DMS79 treated with DMSO at 0.1 percent for 48 hours (cell line): ENCODE data around the gene PDYN.

ENCODE experiments used
- DNase-seq: peaks from one replicate; lab custom pipeline; 2025; lab: John Stamatoyannopoulos, UW

The PDYN gene

DNA sequence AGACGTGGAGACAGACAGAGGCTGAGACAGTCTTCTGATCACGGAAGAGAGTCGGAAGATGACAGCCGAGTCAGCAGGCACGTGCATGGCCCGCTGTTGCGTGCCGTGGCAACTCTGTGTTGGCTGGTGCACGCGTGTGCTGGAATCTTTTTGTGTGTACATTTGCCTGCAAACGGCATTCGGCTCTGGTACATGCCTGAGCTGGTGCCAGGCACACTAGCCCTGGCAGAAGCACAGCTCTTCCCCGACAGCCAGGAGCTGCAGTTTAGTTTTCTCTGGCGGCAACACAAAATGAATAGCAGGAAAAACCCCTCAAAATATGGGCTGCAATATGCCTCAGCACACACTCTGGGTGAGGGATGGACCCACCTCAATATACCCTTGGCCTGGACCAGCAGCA, 769 bp upstream of the PDYN start:
- DNase-seq: no peak

DNA sequence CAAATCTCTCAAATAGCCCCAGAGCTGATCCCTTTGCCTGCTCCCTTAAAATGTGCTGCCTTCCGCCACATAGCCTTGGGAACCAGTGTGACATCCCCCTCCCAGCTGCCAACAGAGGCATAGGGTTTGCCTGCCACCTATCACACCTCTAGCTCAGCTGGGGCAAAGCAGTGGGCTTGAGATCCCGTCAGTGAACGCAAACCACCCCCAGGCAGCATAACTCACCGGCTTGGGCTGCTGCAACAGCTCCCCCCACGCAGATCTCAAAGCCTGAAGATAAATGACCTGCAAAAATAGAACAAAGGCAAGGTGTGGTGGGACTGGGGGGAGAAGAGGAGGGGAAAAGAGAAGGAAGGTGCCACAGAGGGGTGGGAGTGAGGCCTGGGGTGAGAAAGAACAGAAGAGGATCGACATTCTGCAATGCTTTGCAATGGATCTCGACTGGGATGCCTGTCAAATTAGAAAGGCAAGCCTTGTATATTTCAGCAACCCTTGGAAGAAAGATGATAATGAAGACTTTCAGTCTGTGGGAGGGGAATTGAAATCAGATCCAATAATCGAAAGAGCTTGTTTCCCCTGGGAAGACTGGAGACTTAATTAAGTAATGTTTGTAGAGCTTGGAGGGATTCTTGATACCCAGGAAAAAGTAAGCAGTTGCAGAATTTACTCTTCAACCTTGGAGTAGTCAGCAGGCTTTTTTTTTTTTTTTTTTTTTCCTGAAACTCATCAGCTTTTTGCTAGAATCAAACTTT, 1.3 kb downstream of the PDYN start:
- no peak for DNase-seq

DNA sequence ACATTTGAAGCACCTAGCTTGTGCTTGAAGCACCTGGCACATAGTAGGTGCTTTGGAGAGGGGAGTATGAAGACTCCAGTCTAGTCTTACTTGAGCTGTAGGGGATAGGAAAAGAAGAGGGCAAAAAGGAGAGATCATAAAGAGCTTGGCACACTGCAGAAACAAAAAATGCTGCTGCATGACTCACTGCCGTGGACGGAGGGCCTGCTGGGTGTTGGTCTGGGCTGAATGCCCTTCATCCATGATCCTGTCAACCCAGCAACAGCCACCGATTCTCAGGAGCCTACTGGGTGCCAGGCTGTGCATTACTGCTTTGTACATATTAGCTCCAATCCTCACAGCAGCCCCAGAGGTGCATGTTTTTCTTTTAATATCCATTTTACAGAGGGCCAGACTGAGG, 6.0 kb downstream of the PDYN start:
- DNase-seq: no peak

DNA sequence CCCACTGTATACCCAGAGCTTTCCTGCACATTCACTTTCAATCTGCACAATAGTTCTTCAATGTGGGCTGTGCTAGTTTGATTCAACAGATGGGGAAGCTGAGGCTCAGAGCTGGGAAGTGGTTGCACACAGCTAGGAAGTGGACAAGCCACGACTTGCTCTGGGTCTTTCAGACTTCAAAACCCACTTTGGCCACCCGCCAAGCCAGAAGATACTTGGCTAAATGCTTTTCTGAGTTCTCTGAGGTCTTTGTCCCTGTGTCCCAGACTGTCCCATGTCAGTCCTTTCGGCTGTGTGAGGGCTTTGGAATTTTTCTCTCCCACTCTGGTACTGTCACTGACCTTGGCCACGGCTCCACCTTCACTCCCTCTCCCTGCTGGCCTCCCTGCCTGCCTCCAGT, 10.6 kb downstream of the PDYN start:
- DNase-seq: no peak

DNA sequence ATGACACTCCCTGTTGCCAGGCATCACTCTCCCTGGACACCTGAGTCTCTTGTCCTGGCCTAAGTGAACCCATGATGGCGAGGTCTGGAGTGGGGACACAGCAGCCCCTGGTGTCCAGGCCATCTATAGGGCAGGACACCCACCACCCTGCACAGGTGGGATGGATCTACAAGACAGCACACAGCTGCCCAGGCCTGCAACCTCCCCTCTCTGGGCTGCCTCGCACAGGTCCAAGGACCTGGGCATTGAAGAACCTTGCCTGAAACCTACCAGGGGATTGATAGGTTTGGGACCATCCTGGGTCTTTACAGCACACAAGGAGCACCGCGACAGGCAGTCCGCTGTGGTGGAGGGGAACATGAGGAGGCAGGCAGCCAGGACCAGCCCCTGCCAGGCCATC, 11.2 kb downstream of the PDYN start:
- DNase-seq: no peak

DNA sequence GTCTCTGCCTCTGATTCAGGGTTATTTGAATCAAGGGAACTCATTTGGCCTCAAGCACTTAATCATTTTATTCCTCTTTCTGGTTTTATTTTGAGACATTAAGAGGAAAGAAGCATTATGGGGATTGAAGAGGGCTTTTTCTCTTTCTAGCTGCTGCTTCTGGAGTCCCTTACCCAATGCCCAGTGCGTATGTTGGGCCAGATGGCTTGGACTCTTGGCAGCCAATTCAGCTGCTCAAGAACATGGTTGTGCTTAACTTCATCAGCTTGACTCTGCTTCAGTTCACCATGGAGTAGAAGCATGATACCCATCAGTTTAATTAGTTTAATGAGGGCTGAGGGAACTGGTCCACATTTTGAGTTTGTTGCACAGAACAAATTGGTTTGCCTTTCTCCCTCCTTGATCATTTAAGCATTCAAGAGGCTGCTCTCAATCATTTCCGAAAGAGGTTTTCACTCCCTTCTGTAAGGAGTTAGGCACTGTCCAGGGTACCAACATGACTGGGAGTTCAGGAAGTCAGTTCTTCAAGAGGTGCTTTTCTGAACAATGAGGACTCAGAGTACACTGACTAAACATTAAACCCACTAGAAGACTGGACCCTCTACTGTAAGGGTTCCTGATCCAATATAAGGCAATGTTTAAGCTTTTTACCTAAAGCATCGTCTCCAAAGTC, 14.6 kb downstream of the PDYN start:
- no peak for DNase-seq

DNA sequence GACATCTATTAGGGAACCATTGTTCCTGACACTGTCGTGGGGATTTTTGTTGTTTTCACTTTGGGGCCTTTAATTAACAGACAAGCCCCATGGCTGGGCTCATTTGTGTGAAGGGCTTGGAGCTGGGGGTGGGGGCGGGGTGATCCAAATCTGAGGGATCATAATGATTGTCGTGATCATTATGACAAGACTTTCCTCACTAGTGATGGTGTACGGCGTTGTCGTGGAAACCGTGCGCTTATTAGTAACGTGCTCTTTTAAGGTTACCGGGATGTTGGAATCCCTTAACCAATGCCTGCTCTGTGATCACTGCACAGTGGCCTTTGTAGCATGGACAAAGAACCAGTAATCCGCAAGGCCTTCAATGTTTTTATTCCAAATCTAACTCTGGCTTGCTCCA, 18.6 kb downstream of the PDYN start:
- DNase-seq: no peak

DNA sequence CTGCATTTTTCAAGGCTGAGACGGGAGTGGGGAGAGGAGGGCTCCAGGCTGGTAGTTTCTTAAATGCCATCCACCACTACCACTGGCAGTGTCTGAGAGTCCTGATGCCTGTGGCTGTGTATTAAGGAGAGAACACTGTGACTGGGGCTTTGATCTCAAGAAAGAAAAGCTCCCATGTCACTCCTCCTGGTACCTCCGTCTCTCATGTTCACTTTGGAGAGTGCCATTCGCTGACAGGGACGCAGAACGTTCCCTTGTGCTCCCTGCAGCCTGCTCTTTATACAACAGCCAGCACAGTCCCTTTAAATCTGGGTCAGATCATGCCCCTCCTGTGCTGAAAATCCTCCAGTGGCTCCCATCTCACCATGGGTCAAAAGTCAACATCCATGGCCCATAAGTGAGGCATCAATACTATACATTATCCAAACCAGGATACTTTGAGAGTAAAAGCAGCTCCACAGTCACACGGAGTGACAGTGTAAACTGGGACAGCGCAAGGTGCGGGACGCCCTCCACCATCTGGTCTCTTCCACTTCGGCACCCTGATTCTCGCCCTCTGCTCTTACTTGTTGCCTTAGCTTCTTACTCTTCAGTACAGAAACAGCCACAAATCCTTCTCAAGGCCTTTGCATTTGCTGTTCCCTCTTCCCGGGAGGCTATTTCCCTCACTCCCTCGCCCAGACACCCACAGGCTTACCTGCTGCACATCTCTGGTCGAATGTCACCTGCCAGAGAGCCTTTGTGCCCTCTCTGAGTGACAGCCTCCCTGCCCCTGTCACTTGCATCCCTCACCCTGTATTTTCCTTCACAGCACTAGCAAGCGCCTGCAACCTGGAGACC, 20.0 kb downstream of the PDYN start:
- DNase-seq: no peak

DNA sequence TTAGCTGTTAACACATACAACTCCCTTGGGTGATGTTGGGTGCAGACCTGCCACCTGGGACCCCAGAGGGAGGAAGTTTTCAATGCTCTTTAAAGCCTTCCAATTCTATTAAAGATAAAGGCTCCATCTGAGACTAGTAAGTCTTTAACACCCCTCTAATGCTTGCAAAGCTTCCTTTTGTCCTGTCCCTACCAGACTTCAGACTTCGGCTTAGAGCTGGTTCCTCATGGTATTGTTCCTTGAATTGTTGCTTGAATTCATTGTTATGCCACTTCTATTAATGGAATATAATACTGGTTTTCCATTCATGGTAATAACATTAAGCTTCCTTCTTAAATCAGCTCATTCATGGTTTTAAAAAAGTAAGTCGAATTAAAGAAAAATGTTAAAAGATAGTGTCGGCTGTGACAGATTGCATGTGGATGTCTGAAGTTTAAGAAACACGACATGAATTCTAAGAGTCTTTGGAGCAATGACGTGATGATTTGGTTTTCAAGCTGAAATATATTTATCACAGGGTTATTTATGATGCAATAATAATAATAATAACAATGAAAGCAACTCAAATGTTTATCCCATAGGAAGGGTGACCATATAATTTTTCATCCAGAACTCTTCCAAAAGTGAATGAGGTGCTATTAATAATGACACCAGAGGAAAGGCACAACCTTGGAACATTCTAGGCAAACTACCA, 21.8 kb downstream of the PDYN start:
- no peak for DNase-seq

DNA sequence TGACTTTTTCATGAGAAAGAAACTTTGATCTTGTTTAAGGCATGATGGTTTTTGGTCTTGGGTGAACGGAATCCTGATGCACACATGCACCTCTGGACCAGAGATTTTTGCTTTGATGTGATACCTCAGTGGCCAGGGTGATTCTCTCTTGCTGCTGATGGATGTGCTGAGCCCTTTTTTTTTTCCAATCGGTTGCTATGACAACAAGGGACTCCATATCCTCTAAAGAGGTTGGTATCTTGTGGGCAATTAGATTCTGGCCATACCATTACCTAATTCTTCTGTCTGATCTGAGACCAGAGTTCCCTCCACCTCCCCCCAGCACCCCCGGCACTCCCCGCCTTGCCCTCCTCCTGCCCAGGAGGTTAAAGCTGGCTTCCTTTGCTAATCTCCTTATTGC, 24.9 kb downstream of the PDYN start:
- DNase-seq: no peak

DNA sequence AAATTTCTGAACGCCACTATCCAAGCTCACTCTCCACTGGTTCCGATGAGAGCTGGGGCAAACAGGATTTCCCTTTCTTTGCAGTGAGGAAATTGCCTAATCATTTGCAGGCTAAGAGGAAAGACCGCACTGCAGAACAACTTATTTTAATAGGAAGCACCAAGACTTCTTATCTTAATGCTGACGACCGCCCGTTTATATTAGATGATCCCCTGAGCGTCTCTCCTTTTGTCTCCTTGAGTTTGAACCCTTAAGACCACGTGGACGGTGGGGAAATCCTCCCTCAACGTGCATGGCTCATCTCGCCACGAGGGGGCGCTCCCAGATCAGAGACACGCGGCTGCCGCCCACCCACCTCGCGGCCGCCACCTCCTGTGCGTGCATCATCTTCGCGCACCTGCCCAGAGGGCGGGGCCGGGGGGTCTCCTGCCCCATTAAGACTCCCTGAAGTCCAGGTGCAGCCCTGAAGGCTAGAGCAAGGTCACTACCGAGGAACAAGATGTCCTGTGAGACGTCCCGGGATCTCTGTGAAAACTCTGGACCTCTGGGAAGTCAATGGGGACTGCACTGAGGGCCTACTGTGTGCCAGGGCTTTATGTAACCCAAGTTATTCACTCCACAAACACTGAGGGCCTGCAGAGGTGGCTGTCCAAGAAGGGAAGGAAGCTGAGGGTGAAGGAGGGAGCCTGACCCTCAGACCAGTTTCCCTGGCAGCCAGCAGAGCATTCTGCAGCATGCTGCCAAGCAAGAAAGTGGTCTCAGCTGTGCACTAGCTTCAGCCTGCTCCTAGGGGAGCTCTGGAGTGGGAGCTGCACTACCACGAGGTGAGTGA, 28.1 kb downstream of the PDYN start:
- DNase-seq: peak; percentile 18

DNA sequence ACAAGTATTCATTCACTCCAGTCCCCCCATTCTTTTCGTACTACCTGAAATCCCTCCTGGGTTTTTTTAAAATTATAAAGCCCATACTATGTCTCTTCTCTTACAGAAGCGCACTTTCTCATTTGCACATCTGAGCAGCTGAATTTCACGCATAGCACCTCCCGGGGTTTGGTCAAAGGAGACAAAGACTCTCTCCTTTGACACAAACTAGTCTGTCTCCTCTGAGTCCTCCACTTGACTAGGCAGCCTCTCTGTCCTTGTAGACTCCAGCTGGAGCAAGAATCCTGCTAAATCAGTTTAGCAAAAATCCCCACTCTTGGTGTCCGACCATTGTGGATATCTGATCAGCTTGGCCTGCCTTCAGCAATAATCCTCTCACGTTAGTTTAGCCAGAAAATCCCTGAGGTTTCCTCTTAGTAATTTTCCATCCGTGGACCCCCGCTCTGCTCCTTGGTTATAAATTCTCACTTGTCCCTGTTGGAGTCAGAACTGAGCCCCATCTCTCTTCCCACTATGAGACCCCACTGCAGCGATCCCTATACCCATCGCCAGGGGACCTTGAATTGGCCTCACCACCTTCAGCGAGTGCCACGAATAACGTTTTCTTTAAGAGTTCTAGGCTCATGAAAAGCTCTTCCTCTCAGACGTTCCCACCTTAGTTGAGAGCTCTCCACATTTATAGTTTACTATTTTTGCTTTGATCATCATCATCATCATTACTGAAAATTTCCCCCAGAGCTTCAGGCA, 29.0 kb downstream of the PDYN start:
- DNase-seq: no peak

DNA sequence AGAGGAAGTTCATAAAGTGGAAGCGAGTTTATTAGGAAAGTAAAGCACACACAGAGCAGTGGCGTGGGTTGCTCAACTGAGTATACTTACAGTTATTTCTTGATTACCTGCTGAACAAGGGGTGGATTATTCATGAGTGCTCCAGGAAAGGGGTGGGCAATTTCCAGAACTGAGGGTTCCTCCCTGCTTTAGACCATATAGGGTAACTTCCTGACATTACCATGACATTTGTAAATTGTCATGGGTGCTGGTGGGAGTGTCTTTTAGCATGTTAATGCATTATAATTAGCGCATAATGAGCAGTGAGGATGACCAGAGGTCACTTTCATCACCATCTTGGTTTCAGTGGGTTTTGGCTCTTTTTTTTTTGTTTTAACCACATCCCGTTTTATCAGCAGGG, 29.8 kb downstream of the PDYN start:
- DNase-seq: no peak

DNA sequence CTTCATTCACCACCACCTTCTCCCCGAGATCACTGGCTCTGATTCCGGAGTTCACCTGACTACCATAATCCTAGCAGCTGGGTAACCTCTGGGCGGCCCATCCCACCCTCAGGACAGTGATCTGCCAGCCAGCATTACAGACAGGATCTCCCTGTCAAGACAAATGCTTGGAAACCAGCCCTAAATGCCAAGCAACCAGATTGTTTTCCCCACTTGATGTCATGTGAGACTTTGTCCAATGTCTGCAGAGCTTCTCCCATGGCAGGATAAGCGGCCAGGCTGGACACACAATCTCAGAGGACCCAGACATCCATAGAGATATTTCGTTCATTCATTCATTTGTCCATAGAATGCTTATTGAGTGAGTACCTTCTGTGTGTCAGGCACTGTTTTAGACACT, 32.5 kb downstream of the PDYN start:
- DNase-seq: no peak

DNA sequence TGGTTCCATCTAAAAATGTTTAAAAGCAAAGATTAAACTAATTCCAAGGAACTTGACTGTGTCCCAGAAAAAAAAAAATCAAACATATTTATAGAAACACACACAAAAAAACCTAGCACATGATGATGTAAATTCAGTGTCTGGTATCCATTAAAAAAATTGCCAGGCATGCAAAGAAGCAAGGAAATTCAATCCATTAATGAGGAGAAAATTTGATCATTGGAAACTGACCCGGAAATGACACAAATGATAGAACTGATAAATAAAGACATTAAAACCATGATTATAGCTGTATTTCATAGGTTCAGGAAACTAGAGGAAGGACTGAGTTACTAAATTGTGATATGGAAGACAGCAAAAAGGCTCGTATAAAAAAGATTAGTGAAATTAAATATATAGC, 34.7 kb downstream of the PDYN start:
- no peak for DNase-seq

DNA sequence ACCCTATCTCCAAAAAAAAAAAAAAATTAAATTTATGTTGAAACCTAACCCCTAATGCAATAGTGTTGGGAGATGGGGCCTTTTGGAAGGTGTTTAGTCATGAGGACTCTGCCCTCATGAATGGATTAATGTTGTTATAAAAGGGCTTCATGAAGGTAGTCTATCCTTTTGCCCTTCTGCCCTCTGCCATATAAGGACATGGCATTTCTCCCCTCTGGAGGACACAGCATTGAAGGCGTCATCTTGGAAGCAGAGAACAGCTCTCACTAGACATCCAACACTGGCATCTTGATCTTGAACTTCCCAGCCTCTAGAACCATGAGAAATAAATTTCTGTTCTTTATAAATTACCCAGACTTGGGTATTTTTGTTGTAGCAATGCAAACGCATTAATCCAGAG, 35.4 kb downstream of the PDYN start:
- no peak for DNase-seq

DNA sequence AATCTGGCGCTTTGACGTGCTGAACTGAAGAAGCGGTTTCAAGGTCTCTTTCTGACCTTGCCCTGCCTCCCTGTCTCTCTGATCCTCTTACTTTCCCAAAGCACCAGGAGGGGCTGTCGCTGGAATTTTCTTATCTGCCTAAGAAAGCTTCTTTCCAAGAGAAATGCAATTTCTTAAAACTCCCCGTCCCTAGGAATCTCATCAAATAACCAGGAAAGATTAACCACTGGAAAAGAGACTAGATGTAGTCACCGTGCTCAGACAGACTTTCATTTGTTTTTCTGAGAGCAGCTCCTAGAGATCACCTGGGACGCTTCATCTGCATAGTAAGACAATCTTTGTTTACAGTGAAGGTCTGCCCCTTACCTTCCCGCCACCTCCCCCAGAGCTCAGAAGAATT, 38.6 kb downstream of the PDYN start:
- DNase-seq: no peak

DNA sequence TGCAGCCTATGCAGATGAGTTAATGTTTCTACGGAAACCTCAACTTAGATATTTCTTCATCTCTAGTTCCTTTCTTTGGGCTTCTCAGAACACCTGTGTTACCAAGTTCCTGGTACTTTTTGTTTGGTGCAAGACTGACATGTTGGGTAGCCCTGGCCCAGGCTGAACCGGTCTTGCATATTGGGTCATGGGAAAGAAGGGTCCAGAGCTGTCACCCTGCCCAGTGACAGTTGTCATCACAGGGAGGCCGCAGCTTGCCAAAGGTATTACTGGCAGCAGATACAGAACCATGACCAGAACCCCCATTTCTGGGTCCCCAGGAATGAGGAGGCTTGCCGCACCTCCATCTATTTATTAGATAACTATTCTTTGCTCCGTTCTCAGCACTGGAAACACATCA, 40.2 kb downstream of the PDYN start:
- no peak for DNase-seq

DNA sequence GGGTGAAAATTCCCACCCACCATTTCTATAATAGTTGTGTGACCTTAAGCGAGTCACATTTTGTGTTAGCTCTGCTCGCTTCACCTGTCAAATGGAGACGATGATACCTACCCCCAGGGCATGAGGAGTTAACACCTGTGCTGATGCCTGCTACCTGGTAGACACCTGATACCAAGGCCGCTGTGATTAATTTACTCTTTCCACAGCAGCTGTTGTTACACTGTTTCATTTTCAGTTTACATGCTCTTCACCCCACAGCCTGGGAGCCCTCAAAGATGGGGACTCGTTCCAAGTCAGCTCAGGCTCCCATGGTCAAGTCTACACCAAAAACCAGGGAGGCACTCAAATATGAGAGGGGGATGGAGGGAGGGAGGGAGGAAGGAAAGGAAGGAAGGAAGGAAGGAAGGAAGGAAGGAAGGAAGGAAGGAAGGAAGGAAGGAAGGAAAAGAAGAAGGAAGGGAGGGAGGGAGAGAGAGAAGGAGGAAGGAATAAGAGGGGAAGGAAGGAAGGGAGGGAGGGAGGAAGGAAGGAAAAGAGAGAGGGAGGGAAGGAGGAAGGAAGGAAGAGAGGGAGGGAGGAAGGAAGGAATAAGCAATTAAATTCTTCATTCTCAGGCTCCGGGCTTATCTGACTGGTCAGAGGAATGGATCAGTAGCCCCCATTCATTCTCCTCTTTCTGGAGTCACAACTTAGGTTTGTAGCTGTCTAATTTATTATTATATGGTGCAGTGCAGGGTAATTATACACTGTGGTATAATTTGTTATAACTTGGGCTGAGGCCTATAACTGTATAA, 40.9 kb downstream of the PDYN start:
- no peak for DNase-seq
